ENCODE data around the gene ZNF467. TPM values are rescaled to one million over a fixed set of nuclear protein-coding genes. Genes with fewer than 3 reads are reported as not detected.
A peak's percentile ranks its signal among the peaks of the same experiment; 100 is the strongest.

The ZNF467 gene
- total and polyA plus RNA-seq, 12 donors: 2.2 to 10.5 (median 4.7) TPM

- ATAC-seq: no peak
- no peak for TF ChIP-seq CTCF (IDR thresholded peaks at IDR 0.05)
- H3K9me3 ChIP-seq: no peaks in the 10 kb centered on the region
- WGBS, 2 donors: 69 to 70% methylated on average over 16 of the region's 16 CpGs
- no peaks in the 10 kb centered on the region for H3K36me3 ChIP-seq
- H3K27me3 ChIP-seq: peaks cover 0 to 16% (median 0%) of the 10 kb centered on the region in 7 donors
- DNase-seq: peak in 1 of 2 donors; percentile 7
- H3K4me1 ChIP-seq: no peaks in the 10 kb centered on the region
- no peak overlapping the region for H3K4me3 ChIP-seq
- H3K27ac ChIP-seq: no peak overlapping the region
- intact Hi-C loops (cut with DNase I): no loop called here
Observed at GRCh38 chr7:149815661-149816266, 42.4 kb upstream of the ZNF467 start.

GRCh38 chr7:149815121-149815520 lies 41.7 kb upstream of the ZNF467 start:
- no peaks in the 10 kb centered on the region for H3K36me3 ChIP-seq
- ATAC-seq: no peak
- H3K4me3 ChIP-seq: no peak overlapping the region
- intact Hi-C loops (cut with DNase I): no loop called here
- 90 to 91% methylated on average over 12 of the region's 12 CpGs for WGBS, 2 donors
- no peak overlapping the region for H3K27ac ChIP-seq
- TF ChIP-seq CTCF (IDR thresholded peaks at IDR 0.05): no peak
- H3K9me3 ChIP-seq: no peaks in the 10 kb centered on the region
- peak in 1 of 2 donors; percentile 10 for DNase-seq
- peaks cover 0 to 16% (median 0%) of the 10 kb centered on the region in 7 donors for H3K27me3 ChIP-seq
- H3K4me1 ChIP-seq: no peaks in the 10 kb centered on the region

DNA sequence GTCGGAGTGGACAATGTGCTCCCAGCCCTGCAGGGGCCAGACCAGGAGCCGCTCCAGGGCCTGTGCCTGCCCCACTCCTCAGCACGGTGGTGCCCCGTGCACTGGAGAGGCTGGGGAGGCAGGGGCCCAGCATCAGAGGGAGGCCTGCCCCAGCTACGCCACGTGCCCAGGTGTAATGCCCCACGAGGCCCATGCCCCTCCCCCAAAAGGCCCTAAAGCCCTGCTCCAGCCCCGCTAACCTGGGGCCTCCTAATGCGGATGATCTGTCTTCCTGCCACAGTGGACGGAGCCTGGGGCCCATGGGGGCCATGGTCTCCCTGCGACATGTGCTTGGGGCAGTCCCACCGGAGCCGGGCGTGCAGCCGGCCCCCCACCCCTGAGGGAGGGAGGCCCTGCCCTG lies 41.1 kb upstream of the ZNF467 start:
- Histone ChIP-seq H3K4me1 (no peaks in the 10 kb centered on the region), H3K27me3 (peaks cover 0 to 16% (median 0%) of the 10 kb centered on the region in 7 donors), H3K27ac (no peak overlapping the region), H3K9me3 (no peaks in the 10 kb centered on the region), H3K4me3 (no peak overlapping the region), H3K36me3 (no peaks in the 10 kb centered on the region)
- 74 to 78% methylated on average over 15 of the region's 15 CpGs for WGBS, 2 donors
- no peak for DNase-seq
- intact Hi-C loops (cut with DNase I): no loop called here
- no peak for TF ChIP-seq CTCF (IDR thresholded peaks at IDR 0.05)
- no peak for ATAC-seq

GRCh38 chr7:149813254-149814035 lies 40.1 kb upstream of the ZNF467 start:
- no peak for TF ChIP-seq CTCF (IDR thresholded peaks at IDR 0.05)
- Histone ChIP-seq H3K27ac (no peak overlapping the region), H3K36me3 (no peaks in the 10 kb centered on the region), H3K9me3 (no peaks in the 10 kb centered on the region), H3K27me3 (peaks cover 0 to 16% (median 0%) of the 10 kb centered on the region in 7 donors), H3K4me3 (no peak overlapping the region), H3K4me1 (no peaks in the 10 kb centered on the region)
- ATAC-seq (no peak), DNase-seq (no peak)
- 84 to 86% methylated on average over 28 of the region's 28 CpGs for WGBS, 2 donors
- intact Hi-C loops (cut with DNase I): no loop called here
